RWPE1 (cell line): ENCODE measurements around the gene HIVEP3.

Experiments
- CTCF ChIA-PET: fragments of 350-600 bp; sonication (Branson Sonifier 250); formaldehyde crosslinking; extraction: SDS; loops from one replicate; lab custom pipeline; 2021; lab: Yijun Ruan, JAX
- POLR2A ChIA-PET: fragments of 400-600 bp; formaldehyde crosslinking; extraction: SDS; loops from one replicate; lab custom pipeline; 2020; ENCODE audit warnings: antibody characterized with exemption; ENCODE audit not compliant: low non-redundant PET; lab: Yijun Ruan, JAX
- DNase-seq: peaks from one replicate; pipeline ENCODE4 v3.0.0; 2012; ENCODE audit warnings: low spot score
- H3K27ac ChIP-seq: fragments of 450-650 bp; 2 replicates; pipeline ENCODE4 v1.5.1; 2017
- TF ChIP-seq, protein P1 (sequence below): fragments of 450-650 bp; conservative IDR thresholded peaks from 2 replicates; pipeline ENCODE4 v1.5.1; 2017; ENCODE audit warnings: low read depth, mild to moderate bottlenecking

HIVEP3 gene

DNA sequence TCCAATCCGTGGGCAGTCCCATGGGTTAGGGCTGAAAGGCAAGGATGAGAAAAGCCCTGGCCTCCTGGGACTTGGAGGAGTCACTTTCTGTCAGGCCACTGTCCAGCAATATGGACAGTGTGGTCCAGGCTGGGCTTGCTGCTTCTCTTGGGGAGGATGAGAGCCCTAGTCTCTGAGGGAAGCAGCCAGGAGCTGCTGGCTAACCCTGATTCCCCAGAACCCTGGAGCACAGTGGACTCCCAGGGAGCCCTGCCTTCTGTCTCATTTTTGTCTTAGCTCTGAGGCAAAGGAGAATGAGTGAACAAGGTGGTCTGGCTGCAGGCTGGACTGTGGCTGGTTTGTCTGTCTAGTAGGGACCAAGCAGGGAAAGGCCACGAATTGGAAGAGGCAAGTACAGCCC lies 410.4 kb downstream of the HIVEP3 start:
- no peak for DNase-seq
- CTCF ChIA-PET: interaction anchor here (0.5 kb wide), 1 partner anchor 65 kb away, joined by 4 read pairs; no protein-coding TSS in a partner anchor
- 0 out of 2 replicates have a peak overlapping the region, but pooled peaks have one; percentile 8 for H3K27ac ChIP-seq
- POLR2A ChIA-PET: no interaction called here
- TF ChIP-seq, protein P1, sequence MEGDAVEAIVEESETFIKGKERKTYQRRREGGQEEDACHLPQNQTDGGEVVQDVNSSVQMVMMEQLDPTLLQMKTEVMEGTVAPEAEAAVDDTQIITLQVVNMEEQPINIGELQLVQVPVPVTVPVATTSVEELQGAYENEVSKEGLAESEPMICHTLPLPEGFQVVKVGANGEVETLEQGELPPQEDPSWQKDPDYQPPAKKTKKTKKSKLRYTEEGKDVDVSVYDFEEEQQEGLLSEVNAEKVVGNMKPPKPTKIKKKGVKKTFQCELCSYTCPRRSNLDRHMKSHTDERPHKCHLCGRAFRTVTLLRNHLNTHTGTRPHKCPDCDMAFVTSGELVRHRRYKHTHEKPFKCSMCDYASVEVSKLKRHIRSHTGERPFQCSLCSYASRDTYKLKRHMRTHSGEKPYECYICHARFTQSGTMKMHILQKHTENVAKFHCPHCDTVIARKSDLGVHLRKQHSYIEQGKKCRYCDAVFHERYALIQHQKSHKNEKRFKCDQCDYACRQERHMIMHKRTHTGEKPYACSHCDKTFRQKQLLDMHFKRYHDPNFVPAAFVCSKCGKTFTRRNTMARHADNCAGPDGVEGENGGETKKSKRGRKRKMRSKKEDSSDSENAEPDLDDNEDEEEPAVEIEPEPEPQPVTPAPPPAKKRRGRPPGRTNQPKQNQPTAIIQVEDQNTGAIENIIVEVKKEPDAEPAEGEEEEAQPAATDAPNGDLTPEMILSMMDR: no peak

DNA sequence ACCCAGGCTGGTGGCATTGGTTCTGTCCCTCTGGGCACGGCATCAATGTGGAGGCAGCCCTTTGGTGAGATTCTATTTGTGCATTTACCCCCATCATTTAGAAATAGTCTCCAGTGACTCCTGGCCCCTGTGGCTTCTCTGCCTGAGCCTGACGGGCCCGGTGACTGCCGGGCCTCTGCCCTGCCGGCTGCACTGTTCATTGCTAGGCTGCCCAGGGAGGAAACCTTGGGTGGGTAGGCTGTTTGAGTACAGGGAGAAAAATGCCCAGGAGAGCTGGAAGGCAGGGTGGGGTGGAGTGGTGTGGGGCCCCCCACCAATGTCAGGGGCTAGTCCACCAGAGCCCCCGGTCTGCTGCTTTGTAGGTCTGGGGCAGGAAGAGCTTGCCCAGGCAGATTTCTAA lies 410.9 kb downstream of the HIVEP3 start:
- ChIA-PET POLR2A (no interaction called here), CTCF (interaction anchor here (0.5 kb wide), 1 partner anchor 66 kb away, joined by 4 read pairs; no protein-coding TSS in a partner anchor)
- TF ChIP-seq, protein P1: no peak

DNA sequence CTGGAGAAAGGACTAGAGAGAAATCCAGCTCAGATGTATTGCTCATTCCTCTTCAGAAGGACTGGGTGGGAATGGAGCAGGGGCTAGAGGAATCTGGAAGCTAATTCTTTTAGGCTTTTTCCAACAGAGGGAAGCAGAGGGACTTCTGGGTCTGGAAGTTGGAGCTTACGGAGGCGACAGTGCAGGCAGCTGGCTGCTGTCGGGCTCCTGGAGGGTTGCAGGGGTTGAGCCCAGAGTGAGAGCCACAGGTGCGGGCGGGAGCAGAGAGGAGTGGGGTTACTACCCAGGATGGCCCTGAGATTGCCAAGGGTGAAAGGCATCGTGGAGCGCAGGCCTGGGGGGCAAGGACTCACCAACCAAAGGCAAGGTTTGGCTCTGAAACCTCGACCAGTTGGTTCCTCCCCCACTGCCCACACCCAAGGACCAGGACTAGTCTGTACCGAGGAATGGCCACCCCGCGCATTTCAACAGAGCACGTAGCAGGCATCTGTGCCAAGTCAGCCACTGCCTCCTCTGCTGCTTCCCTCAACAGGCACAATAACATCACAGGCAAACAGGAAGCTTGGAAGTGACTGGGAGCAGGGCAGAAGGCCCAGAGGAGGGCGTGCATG lies 411.5 kb downstream of the HIVEP3 start:
- 0 out of 2 replicates have a peak overlapping the region, but pooled peaks have one; percentile 8 for H3K27ac ChIP-seq
- DNase-seq: no peak
- POLR2A ChIA-PET: no interaction called here
- CTCF ChIA-PET: no interaction called here
- TF ChIP-seq, protein P1: no peak

More for the DNA sequence above, 410.9 kb downstream of the HIVEP3 start:
- 0 out of 2 replicates have a peak overlapping the region, but pooled peaks have one; percentile 8 for H3K27ac ChIP-seq
- no peak for DNase-seq

DNA sequence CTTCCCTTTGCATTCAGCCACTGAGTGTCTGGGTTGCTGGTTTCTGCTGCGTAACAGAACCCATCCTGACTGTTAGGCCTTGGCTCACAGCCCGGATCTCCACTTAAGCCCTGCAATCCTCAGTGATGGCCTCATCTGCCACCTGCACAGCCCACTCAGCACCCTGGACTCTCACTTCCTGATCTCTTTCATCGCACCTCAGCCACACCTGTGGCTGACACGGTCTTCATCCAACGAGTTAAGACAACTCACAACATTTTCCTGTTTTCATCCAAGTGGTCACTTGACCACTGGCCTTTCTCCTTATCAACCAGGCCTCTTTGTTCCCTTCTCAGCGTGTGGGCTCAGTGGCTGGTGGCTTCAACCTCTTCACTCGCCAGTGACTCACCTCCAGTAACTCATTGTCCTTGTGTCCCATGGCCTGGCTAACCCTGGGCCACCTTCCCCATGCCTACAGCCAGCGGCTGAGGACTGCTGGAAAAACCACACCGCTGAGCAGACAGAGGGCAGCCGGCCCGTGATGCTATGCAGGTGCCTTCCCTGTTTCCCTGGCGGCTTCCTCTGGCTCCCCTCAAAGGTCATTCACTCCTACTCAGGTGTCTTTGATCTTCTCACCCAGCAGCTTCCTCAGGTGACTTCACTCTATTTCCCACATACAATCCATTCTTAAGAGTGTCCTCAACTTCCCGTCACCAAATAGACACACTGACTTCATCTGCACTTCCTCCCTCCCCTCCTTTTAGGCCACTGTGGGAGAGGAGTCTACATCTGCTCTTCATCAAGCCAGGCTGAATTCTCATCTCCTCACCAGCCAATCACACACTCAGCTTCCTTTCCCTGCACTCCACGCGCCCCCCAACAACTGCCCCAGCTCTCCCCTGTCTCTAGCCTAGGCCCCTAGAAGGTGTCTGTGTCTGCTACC lies 414.3 kb downstream of the HIVEP3 start:
- POLR2A ChIA-PET: interaction anchor here (0.6 kb wide), 1 partner anchor 21 kb away, joined by 3 read pairs; no protein-coding TSS in a partner anchor
- TF ChIP-seq, protein P1: no peak
- peak overlapping the region; percentile 49 for H3K27ac ChIP-seq
- DNase-seq: peak; percentile 55
- CTCF ChIA-PET: no interaction called here

DNA sequence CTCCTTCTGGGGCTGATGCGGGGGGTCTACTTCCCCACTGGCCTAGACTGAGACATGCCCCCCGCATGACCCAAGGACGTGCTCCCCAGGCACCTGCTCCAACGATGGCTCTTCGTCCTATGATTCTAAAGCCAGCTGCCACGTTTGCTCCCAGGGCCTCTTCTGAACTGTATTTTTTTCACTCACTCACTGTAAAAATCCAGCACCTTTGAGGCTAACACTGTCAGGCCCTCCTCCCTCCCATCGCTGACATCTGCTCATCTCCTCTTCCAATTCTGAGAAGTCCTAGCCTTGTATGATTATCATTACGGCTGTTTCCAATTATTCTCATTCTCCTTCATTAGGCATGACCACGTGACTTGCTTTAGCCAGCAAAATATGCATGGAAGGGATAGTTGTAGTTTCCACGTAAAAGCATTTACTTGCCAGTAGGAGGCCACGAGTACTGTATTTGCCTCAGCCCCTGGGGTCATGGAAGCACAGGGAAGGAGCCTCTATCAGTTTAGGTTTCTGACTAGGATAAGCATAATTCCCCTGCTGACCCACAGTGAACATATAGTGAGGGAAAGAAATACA lies 415.1 kb downstream of the HIVEP3 start:
- TF ChIP-seq, protein P1: no peak
- POLR2A ChIA-PET: no interaction called here
- CTCF ChIA-PET: no interaction called here
- peak overlapping the region; percentile 49 for H3K27ac ChIP-seq
- DNase-seq: no peak

DNA sequence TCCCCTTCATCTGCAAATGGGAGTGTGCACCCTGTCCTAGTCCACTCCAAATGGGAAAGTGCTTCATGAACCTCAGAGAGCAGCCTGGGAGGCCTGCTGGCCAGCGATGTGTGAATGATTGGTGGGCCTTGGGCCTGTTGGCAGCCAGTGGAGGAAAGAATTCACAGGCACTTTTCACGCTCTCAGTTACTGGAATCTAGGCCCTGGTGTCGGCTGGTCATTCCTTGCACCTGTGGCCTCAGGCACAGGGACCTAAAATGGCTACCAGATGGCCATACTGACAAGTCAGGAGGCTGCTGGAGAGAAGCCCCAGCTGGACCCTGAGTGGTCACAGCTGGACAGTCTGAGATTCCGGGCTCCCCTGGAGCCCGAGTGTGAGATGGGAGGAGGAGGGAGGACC lies 415.8 kb downstream of the HIVEP3 start:
- CTCF ChIA-PET: no interaction called here
- POLR2A ChIA-PET: no interaction called here
- TF ChIP-seq, protein P1: no peak
- DNase-seq: no peak
- H3K27ac ChIP-seq: peak overlapping the region; percentile 93
